Fibroblast of lung (primary cell): ENCODE data around the gene KDM8. TPM values are rescaled to one million over a fixed set of nuclear protein-coding genes. Genes with fewer than 3 reads are reported as not detected.

ENCODE experiments used
- DNase-seq, 2 donors: peaks; one replicate each; pipeline versions ENCODE4 v3.0.0 to v3.0.0-alpha.2; 2010; ENCODE audit warnings: low read depth in 2 of 2
- H2AFZ ChIP-seq: 2 replicates; pipeline ENCODE4 v1.5.1; 2012; ENCODE audit warnings: low read length, control low read depth, inconsistent platforms
- H3K27ac ChIP-seq: 2 replicates; pipeline ENCODE4 v1.5.1; 2011; ENCODE audit warnings: low read length, control low read depth; ENCODE audit not compliant: insufficient read depth
- H3K27me3 ChIP-seq: 2 replicates; pipeline ENCODE4 v1.5.1; 2011; ENCODE audit warnings: mild to moderate bottlenecking, low read length; ENCODE audit not compliant: control insufficient read depth, insufficient read depth
- H3K36me3 ChIP-seq: 2 replicates; pipeline ENCODE4 v1.5.1; 2011; ENCODE audit warnings: low read length; ENCODE audit not compliant: control insufficient read depth, insufficient read depth
- H3K4me1 ChIP-seq: 2 replicates; pipeline ENCODE4 v1.5.1; 2011; ENCODE audit warnings: low read length; ENCODE audit not compliant: control insufficient read depth, insufficient read depth; ENCODE audit errors: extremely low read depth
- H3K4me2 ChIP-seq: 2 replicates; pipeline ENCODE4 v1.5.1; 2011; ENCODE audit warnings: low read length, control low read depth; ENCODE audit not compliant: insufficient read depth; ENCODE audit errors: extremely low read depth
- H3K4me3 ChIP-seq, 4 experiments: fragments of 200-600 bp in 1 of 4; sonication (generic) in 1 of 4; replicated peaks in 1 of 4; 2 replicates each; pipeline ENCODE4 v1.5.1; 2011 to 2016; ENCODE audit warnings: low read length in 4 of 4, low read depth in 3 of 4, mild to moderate bottlenecking in 3 of 4, control low read depth in 2 of 4, inconsistent platforms in 1 of 4, mixed read lengths in 1 of 4; ENCODE audit not compliant: insufficient read depth in 1 of 4; ENCODE audit errors: control extremely low read depth in 1 of 4
- H3K79me2 ChIP-seq: 2 replicates; pipeline ENCODE4 v1.5.1; 2012; ENCODE audit warnings: mild to moderate bottlenecking, low read length, inconsistent platforms; ENCODE audit not compliant: control insufficient read depth, insufficient read depth
- H3K9ac ChIP-seq: 2 replicates; pipeline ENCODE4 v1.5.1; 2011; ENCODE audit warnings: mild to moderate bottlenecking, low read length, control low read depth; ENCODE audit not compliant: insufficient read depth
- H3K9me3 ChIP-seq: 2 replicates; pipeline ENCODE4 v1.5.1; 2012; ENCODE audit warnings: low read depth, low read length; ENCODE audit not compliant: control insufficient read depth, insufficient read depth
- H4K20me1 ChIP-seq: 2 replicates; pipeline ENCODE4 v1.5.1; 2011; ENCODE audit warnings: low read length; ENCODE audit not compliant: control insufficient read depth, insufficient read depth; ENCODE audit errors: extremely low read depth
- CTCF ChIP-seq, 2 donors: IDR thresholded peaks in 1 of 2; conservative IDR thresholded peaks in 1 of 2; 1 replicate in 1 of 2; 2 replicates in 1 of 2; pipeline ENCODE4 v1.5.1; 2011 to 2012; ENCODE audit warnings: low read length in 2 of 2, control low read depth in 1 of 2, inconsistent platforms in 1 of 2, low read depth in 1 of 2, mild to moderate bottlenecking in 1 of 2
- EZH2 ChIP-seq: IDR thresholded peaks from 2 replicates; pipeline ENCODE4 v1.5.1; 2012; ENCODE audit warnings: low read length, control low read depth, mild to moderate bottlenecking; ENCODE audit errors: missing control alignments
- polyA plus RNA-seq, 2 donors: library from polyadenylated mRNA; depleted of rRNA in 1 of 2; stranded (reverse) in 1 of 2; unstranded in 1 of 2; fragments of >200 nt; gene quantifications; 2 replicates each; pipeline ENCODE4 v1.2.1, GENCODE V29; 2011 to 2012; ENCODE audit warnings: missing spikeins in 1 of 2
- total RNA-seq: library from RNA; depleted of rRNA; stranded (reverse); fragments of >200 nt; gene quantifications from 2 replicates; pipeline ENCODE4 v1.2.1, GENCODE V29; 2014

Gene KDM8
- total and polyA plus RNA-seq, 2 donors (not counting 1 experiment from before 2014, with no cell fraction given), result 2.0 to 3.6 TPM

DNA sequence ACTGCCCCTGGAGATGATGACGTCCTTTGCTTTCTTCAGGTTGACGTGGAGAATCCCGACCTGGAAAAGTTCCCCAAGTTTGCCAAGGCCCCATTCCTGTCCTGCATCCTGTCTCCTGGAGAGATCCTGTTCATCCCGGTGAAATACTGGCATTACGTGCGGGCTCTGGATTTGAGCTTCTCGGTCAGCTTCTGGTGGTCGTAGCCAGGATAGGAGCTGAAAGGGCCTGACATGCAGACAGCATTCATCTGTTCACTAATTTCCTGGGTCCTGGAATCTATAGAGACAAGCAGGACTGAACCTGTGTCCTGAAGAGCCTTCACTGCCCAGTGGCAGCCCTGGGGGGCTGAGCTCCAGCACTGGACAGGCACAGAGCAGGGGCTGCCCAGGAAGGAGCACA, 17.2 kb downstream of the KDM8 start:
- H3K4me2 ChIP-seq, result no peak overlapping the region
- TF ChIP-seq CTCF (conservative IDR thresholded peaks at IDR 0.05 in 1 of 2, IDR thresholded peaks at IDR 0.05 in 1 of 2; ENCODE audit: low read depth in 1 of 2, low read length in 2 of 2) (no peak), EZH2 (no peak)
- H3K4me1 ChIP-seq, result peaks cover 19% of the 10 kb centered on the region
- no peaks in the 10 kb centered on the region for H3K9me3 ChIP-seq
- no peak overlapping the region for H2AFZ ChIP-seq
- H3K27me3 ChIP-seq, result no peaks in the 10 kb centered on the region
- H3K4me3 ChIP-seq, result no peak overlapping the region
- H3K79me2 ChIP-seq, result no peaks in the 10 kb centered on the region
- H4K20me1 ChIP-seq, result no peaks in the 10 kb centered on the region
- no peak for DNase-seq
- H3K9ac ChIP-seq, result no peak overlapping the region
- peaks cover 10% of the 10 kb centered on the region for H3K36me3 ChIP-seq
- H3K27ac ChIP-seq, result no peak overlapping the region

GRCh38 chr16:27220991-27221390, 17.7 kb downstream of the KDM8 start:
- Histone ChIP-seq H3K4me1 (peaks cover 19% of the 10 kb centered on the region), H3K4me3 (no peak overlapping the region), H2AFZ (no peak overlapping the region), H3K9ac (no peak overlapping the region), H3K36me3 (peaks cover 6% of the 10 kb centered on the region), H3K27me3 (no peaks in the 10 kb centered on the region), H3K9me3 (no peaks in the 10 kb centered on the region), H4K20me1 (no peaks in the 10 kb centered on the region), H3K27ac (no peak overlapping the region), H3K4me2 (no peak overlapping the region), H3K79me2 (no peaks in the 10 kb centered on the region)
- no peak for DNase-seq
- no peak for TF ChIP-seq CTCF (conservative IDR thresholded peaks at IDR 0.05 in 1 of 2, IDR thresholded peaks at IDR 0.05 in 1 of 2; ENCODE audit: low read depth in 1 of 2, low read length in 2 of 2)
- TF ChIP-seq EZH2, result no peak

GRCh38 chr16:27221576-27222248, 18.4 kb downstream of the KDM8 start:
- TF ChIP-seq CTCF (conservative IDR thresholded peaks at IDR 0.05 in 1 of 2, IDR thresholded peaks at IDR 0.05 in 1 of 2; ENCODE audit: low read depth in 1 of 2, low read length in 2 of 2), result no peak
- no peak for TF ChIP-seq EZH2
- DNase-seq, result no peak
- H3K27me3 ChIP-seq, result no peaks in the 10 kb centered on the region
- no peaks in the 10 kb centered on the region for H4K20me1 ChIP-seq
- H3K36me3 ChIP-seq, result peaks cover 10% of the 10 kb centered on the region
- H2AFZ ChIP-seq, result no peak overlapping the region
- peak overlapping the region; percentile 21 for H3K4me2 ChIP-seq
- peak overlapping the region; percentile 86 for H3K27ac ChIP-seq
- H3K79me2 ChIP-seq, result no peaks in the 10 kb centered on the region
- no peaks in the 10 kb centered on the region for H3K9me3 ChIP-seq
- H3K4me1 ChIP-seq, result peaks cover 19% of the 10 kb centered on the region
- no peak overlapping the region for H3K4me3 ChIP-seq
- H3K9ac ChIP-seq, result peak overlapping the region; percentile 13
